K562 (cell line): ENCODE results near the gene APOC4. TPM values are rescaled to one million over a fixed set of nuclear protein-coding genes. Genes with fewer than 3 reads are reported as not detected.
A peak's percentile ranks its signal among the peaks of the same experiment; 100 is the strongest.

Experiments
- ATF6 ChIP-seq: sonication (generic); formaldehyde crosslinking; IDR thresholded peaks from 2 replicates; pipeline ENCODE4 v1.4.0; 2020; ENCODE audit warnings: mild to moderate bottlenecking, missing genetic modification reagents
- CREM ChIP-seq: IDR thresholded peaks from 2 replicates; pipeline ENCODE4 v1.6.1; 2014; ENCODE audit warnings: antibody characterized with exemption, low read depth
- EP300 ChIP-seq: IDR thresholded peaks from 2 replicates; pipeline ENCODE4 v1.6.1; 2012; ENCODE audit warnings: low read length, improper control_type of control experiment
- ID3 ChIP-seq, 2 experiments: fragments of 250-450 bp in 1 of 2; fragments of 450-650 bp in 1 of 2; sonication (Bioruptor Pico) in 1 of 2; IDR thresholded peaks; 2 replicates each; pipeline versions ENCODE4 v1.6.1 to v1.8.0; 2016 to 2021; ENCODE audit warnings: mild to moderate bottlenecking in 2 of 2, moderate library complexity in 2 of 2, missing compliant biosample characterization in 1 of 2, missing genetic modification characterization in 1 of 2
- KDM2B ChIP-seq: fragments of 250-450 bp; sonication (Bioruptor Pico); IDR thresholded peaks from 2 replicates; pipeline ENCODE4 v1.8.0; 2021; ENCODE audit warnings: mild to moderate bottlenecking, moderate library complexity
- PML ChIP-seq: IDR thresholded peaks from 2 replicates; pipeline ENCODE4 v1.6.1; 2012; ENCODE audit warnings: low read length, inconsistent platforms
- REST ChIP-seq, 2 experiments: fragments of 450-650 bp; formaldehyde crosslinking in 1 of 2; IDR thresholded peaks; 2 replicates each; pipeline versions ENCODE4 v1.4.0 to v1.6.1; 2014 to 2020; ENCODE audit warnings: mild to moderate bottlenecking in 2 of 2, borderline replicate concordance in 1 of 2, low read depth in 1 of 2
- SPI1 ChIP-seq: IDR thresholded peaks from 2 replicates; pipeline ENCODE4 v1.6.1; 2011; ENCODE audit warnings: low read depth, low read length, control low read depth, borderline replicate concordance
- TCF3 ChIP-seq: sonication (generic); formaldehyde crosslinking; IDR thresholded peaks from 2 replicates; pipeline ENCODE4 v1.4.0; 2020; ENCODE audit warnings: mild to moderate bottlenecking, missing genetic modification reagents
- polyA plus RNA-seq, 8 experiments: library from polyadenylated mRNA; depleted of rRNA in 4 of 8; stranded (reverse) in 5 of 8; unstranded in 3 of 8; fragments of >200 nt; fragmentation: Nextera tagmentation in 2 of 8; fragmentation: Illumina TruSeq in 1 of 8; extraction: Ambion mirVana in 2 of 8; extraction: Trizol in 1 of 8; gene quantifications; 2 replicates each; pipeline versions ENCODE4 v1.2.1 to v1.2.3, GENCODE V29; 2011 to 2014; ENCODE audit warnings: inconsistent platforms in 1 of 8, missing spikeins in 1 of 8
- total RNA-seq, 7 experiments: library from RNA; depleted of rRNA in 6 of 7; stranded (reverse); fragments of >200 nt in 6 of 7; fragmentation: Illumina TruSeq in 2 of 7; extraction: Trizol in 2 of 7; gene quantifications; 2 replicates each; pipeline versions ENCODE4 v1.2.1 to v1.2.3, GENCODE V29; 2011 to 2021; ENCODE audit warnings: low replicate concordance in 1 of 7
- TF ChIP-seq, protein P1 (sequence below): fragments of 450-650 bp; IDR thresholded peaks from 2 replicates; pipeline ENCODE4 v1.6.1; 2017; ENCODE audit warnings: antibody characterized with exemption, mild to moderate bottlenecking
- TF ChIP-seq, protein P2 (sequence below): sonication (generic); formaldehyde crosslinking; IDR thresholded peaks from 2 replicates; pipeline ENCODE4 v1.8.0; 2022; ENCODE audit warnings: mild to moderate bottlenecking, missing genetic modification reagents

Gene APOC4
- total and polyA plus RNA-seq, 9 of the 15 experiments (the other 6 are each of a cell fraction or from before 2014, with no cell fraction given): 0.46 TPM; not detected in 8

- 0 out of 2 replicates have a peak, but pooled peaks have one; percentile 25 for TF ChIP-seq PML
- TF ChIP-seq ID3 (CRISPR knock-in tag; IDR thresholded peaks at IDR 0.05): no peak
- TF ChIP-seq ID3 (tag; IDR thresholded peaks at IDR 0.05): peak; percentile 60
- TF ChIP-seq REST (IDR thresholded peaks at IDR 0.05; ENCODE audit: borderline replicate concordance): peak; percentile 26; the same call in 1 of the 2 replicates
- TF ChIP-seq REST (CRISPR knock-in tag; IDR thresholded peaks at IDR 0.05; ENCODE audit: low read depth): no peak
- TF ChIP-seq, protein P1, sequence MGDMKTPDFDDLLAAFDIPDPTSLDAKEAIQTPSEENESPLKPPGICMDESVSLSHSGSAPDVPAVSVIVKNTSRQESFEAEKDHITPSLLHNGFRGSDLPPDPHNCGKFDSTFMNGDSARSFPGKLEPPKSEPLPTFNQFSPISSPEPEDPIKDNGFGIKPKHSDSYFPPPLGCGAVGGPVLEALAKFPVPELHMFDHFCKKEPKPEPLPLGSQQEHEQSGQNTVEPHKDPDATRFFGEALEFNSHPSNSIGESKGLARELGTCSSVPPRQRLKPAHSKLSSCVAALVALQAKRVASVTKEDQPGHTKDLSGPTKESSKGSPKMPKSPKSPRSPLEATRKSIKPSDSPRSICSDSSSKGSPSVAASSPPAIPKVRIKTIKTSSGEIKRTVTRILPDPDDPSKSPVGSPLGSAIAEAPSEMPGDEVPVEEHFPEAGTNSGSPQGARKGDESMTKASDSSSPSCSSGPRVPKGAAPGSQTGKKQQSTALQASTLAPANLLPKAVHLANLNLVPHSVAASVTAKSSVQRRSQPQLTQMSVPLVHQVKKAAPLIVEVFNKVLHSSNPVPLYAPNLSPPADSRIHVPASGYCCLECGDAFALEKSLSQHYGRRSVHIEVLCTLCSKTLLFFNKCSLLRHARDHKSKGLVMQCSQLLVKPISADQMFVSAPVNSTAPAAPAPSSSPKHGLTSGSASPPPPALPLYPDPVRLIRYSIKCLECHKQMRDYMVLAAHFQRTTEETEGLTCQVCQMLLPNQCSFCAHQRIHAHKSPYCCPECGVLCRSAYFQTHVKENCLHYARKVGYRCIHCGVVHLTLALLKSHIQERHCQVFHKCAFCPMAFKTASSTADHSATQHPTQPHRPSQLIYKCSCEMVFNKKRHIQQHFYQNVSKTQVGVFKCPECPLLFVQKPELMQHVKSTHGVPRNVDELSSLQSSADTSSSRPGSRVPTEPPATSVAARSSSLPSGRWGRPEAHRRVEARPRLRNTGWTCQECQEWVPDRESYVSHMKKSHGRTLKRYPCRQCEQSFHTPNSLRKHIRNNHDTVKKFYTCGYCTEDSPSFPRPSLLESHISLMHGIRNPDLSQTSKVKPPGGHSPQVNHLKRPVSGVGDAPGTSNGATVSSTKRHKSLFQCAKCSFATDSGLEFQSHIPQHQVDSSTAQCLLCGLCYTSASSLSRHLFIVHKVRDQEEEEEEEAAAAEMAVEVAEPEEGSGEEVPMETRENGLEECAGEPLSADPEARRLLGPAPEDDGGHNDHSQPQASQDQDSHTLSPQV: peak; percentile 96
- peak; percentile 45 for TF ChIP-seq EP300
- TF ChIP-seq, protein P2, sequence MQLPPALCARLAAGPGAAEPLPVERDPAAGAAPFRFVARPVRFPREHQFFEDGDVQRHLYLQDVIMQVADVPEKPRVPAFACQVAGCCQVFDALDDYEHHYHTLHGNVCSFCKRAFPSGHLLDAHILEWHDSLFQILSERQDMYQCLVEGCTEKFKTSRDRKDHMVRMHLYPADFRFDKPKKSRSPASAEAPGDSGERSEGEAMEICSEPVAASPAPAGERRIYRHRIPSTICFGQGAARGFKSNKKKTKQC (CRISPR knock-in tag): peak; percentile 84
- peak; percentile 100 for TF ChIP-seq SPI1
- 0 out of 2 replicates have a peak, but pooled peaks have one; percentile 80 for TF ChIP-seq ATF6
- no peak for TF ChIP-seq KDM2B (CRISPR knock-in tag)
- peak; percentile 58; the same call in 1 of the 2 replicates for TF ChIP-seq TCF3
- TF ChIP-seq CREM: peak; percentile 72
These were observed 1.8 kb downstream of the APOC4 start (continued) for GRCh38 chr19:44943801-44944249.
